ENCODE measurements around the gene RAB11FIP5. TPM values are rescaled to one million over a fixed set of nuclear protein-coding genes. Genes with fewer than 3 reads are reported as not detected.
"Not testable (repeated sequence)": the region's sequence is repeated elsewhere in the genome, so short reads cannot be mapped to it uniquely, and the experiment has no call there.

Gene RAB11FIP5
- 10 to 100 TPM; 22.6 to 24.0 TPM for total RNA-seq

DNA sequence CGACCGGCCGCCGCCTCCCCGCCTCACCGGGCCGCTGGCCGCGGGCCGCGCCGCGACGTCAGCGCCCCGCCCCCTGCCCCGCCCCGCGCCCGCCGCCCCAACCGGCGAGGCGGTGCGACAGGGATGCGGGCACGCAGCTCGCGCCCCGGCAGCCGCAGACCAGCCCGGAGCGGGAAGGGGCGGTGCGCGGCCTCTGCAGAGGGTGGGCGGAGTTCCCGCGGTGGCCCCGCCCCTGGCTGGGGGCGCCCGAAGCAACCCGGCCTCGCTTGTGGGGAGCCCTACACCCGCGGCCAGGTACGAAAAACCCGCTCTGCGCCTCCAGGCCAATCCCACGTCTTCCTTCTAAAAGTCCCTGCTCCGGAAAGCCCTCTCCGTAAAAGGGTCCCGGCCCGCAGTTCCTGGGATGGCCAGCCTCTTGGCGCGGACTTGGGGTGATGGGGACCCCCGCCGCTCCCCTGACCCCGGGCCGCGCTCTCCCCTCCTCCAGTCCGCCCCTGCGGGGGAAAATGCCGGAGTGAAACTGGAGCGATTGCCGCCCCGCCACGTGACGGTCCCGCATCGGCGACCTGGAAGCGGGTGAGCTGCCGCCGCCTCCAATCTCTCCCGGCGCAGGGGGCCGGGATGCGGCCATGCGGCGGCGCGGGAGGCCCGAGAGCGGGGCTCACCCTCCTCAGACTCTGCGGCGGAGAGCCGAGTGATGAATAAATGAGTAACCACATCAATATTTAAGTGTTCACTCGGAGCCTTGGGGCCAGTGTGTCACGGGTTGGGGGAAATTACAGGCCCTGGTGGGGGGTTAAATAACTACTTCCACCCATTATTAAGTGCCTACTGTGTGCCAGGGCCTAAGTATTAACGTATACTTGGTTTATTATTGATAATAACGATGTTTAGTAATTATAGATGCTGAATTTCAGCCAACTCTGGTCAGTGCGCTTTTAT is at the start of gene RAB11FIP5:
RAB11FIP5 (minus strand) TSS at position 36 of the 942 bp plus-strand sequence. CDS start 171 bp downstream, outside the sequence.
- Mint-ChIP-seq H3K9me3 (no peaks in the 10 kb centered on the region), H3K4me3 (peak within 1 kb of the TSS; percentile 87), H3K36me3 (ENCODE audit: low read depth) (peaks cover 2% of the 10 kb centered on the region), H3K27ac (peak within 1 kb of the TSS; percentile 72), H3K4me1 (peaks cover 38% of the 10 kb centered on the region), H3K27me3 (peaks cover 3% of the 10 kb centered on the region)
- CTCF ChIA-PET, result interaction anchor here (0.5 to 2.9 kb wide), 5 partner anchors 27 to 98 kb away, joined by 3 to 15 read pairs (median 3); no protein-coding TSS in a partner anchor
- POLR2A ChIA-PET, result interaction anchor here (1.0 to 1.8 kb wide), 5 partner anchors 14 to 159 kb away, joined by 3 to 7 read pairs (median 4); partner anchors contain the start of gene SFXN5
- peak; percentile 82 for DNase-seq

GRCh38 chr2:73156539-73157124 is 43.9 kb upstream of the RAB11FIP5 start:
- peak; percentile 52 for DNase-seq
- ChIA-PET CTCF (interaction anchor here (1.0 to 2.1 kb wide), 11 partner anchors 20 to 164 kb away, joined by 3 to 16 read pairs (median 3); partner anchors contain the start of genes RAB11FIP5 and SFXN5), POLR2A (interaction anchor here (1.1 kb wide), 1 partner anchor 71 kb away, joined by 3 read pairs; no protein-coding TSS in a partner anchor)
- Mint-ChIP-seq H3K27me3 (peaks cover 31% of the 10 kb centered on the region), H3K36me3 (ENCODE audit: low read depth) (no peaks in the 10 kb centered on the region), H3K4me3 (no peak overlapping the region), H3K4me1 (no peaks in the 10 kb centered on the region), H3K27ac (no peak overlapping the region), H3K9me3 (no peaks in the 10 kb centered on the region)

DNA sequence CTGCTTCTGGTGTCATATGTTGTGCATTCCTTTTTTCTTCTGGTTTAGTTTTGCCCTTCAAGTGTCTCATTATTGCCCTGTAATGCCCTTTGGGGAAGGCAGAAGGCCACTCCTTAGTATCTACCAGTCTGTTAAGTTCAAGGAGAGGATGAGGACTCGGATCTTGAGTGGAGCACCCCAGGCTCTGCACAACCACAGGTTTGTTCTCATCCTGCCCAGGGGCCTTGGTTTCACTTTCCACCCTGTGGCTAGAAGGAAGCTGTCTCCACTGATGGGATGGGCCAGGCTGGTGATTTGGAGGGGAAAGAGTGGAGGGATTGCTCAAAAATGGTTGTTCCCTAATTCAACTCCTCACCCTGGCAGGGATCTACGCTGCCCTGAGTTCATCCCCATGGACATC is 30.2 kb upstream of the RAB11FIP5 start:
- peak; percentile 20 for DNase-seq
- Mint-ChIP-seq H3K9me3 (no peaks in the 10 kb centered on the region), H3K4me3 (no peak overlapping the region), H3K27ac (no peak overlapping the region), H3K4me1 (peaks cover 4% of the 10 kb centered on the region), H3K36me3 (ENCODE audit: low read depth) (no peaks in the 10 kb centered on the region), H3K27me3 (peaks cover 23% of the 10 kb centered on the region)
- ChIA-PET CTCF (no interaction called here), POLR2A (no interaction called here)

GRCh38 chr2:73141896-73142295 is 29.1 kb upstream of the RAB11FIP5 start:
- H3K4me3 Mint-ChIP-seq, result no peak overlapping the region
- no peak overlapping the region for H3K27ac Mint-ChIP-seq
- CTCF ChIA-PET, result no interaction called here
- no peaks in the 10 kb centered on the region for H3K9me3 Mint-ChIP-seq
- DNase-seq, result no peak
- no peaks in the 10 kb centered on the region for H3K36me3 Mint-ChIP-seq (ENCODE audit: low read depth)
- POLR2A ChIA-PET, result no interaction called here
- peaks cover 20% of the 10 kb centered on the region for H3K27me3 Mint-ChIP-seq
- peaks cover 4% of the 10 kb centered on the region for H3K4me1 Mint-ChIP-seq

DNA sequence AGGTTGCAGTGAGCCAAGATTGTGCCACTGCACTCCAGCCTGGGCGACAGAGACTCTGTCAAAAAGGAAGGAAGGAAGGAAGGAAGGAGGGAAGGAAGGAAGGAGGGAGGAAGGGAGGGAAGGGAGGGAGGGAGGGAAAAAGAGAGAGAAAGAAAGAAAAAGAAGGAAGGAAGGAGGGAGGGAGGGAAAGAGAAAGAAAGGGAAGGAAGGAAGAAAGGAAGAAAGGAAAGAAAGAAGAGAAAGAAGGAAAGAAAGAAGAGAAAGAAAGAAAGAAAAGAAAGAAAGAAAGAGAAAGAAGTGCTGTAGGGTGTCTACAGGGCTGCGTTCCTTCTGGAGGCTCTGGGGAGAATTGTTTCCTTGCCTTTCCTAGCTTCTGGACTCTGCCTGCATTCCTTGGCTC is 22.5 kb upstream of the RAB11FIP5 start:
- DNase-seq, result no peak
- no peaks in the 10 kb centered on the region for H3K4me1 Mint-ChIP-seq
- H3K4me3 Mint-ChIP-seq, result no peak overlapping the region
- CTCF ChIA-PET, result no interaction called here
- H3K36me3 Mint-ChIP-seq (ENCODE audit: low read depth), result no peaks in the 10 kb centered on the region
- POLR2A ChIA-PET, result no interaction called here
- H3K27me3 Mint-ChIP-seq, result peaks cover 16% of the 10 kb centered on the region
- H3K9me3 Mint-ChIP-seq, result no peaks in the 10 kb centered on the region
- no peak overlapping the region for H3K27ac Mint-ChIP-seq

DNA sequence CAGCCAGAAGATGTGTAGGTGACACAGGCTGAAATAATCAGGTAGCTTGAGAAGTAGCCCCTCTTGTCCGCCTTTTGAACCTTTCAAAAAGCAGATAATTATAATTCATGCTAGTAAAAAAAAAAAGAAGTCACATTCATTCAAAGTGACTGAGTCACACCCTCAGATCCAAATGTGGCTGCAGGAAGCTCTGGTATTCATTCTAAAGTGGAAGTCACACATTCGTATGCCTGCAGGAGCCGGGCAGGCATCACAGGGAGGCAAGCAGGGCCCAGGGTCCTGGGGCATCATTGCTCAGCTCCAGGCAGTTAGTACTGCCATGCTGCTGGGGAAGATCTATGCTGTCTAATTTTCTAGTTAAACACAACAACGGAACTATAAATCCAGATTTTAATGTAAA is 21.7 kb upstream of the RAB11FIP5 start:
- no peaks in the 10 kb centered on the region for H3K9me3 Mint-ChIP-seq
- H3K27me3 Mint-ChIP-seq, result peaks cover 16% of the 10 kb centered on the region
- no peak overlapping the region for H3K27ac Mint-ChIP-seq
- ChIA-PET CTCF (interaction anchor here (0.9 kb wide), 1 partner anchor 30 kb away, joined by 3 read pairs; no protein-coding TSS in a partner anchor), POLR2A (no interaction called here)
- H3K36me3 Mint-ChIP-seq (ENCODE audit: low read depth), result no peaks in the 10 kb centered on the region
- no peaks in the 10 kb centered on the region for H3K4me1 Mint-ChIP-seq
- no peak for DNase-seq
- no peak overlapping the region for H3K4me3 Mint-ChIP-seq

GRCh38 chr2:73133566-73134197 is 20.9 kb upstream of the RAB11FIP5 start:
- ChIA-PET CTCF (no interaction called here), POLR2A (no interaction called here)
- H3K9me3 Mint-ChIP-seq, result no peaks in the 10 kb centered on the region
- H3K27ac Mint-ChIP-seq, result no peak overlapping the region
- no peak overlapping the region for H3K4me3 Mint-ChIP-seq
- DNase-seq, result no peak
- no peaks in the 10 kb centered on the region for H3K36me3 Mint-ChIP-seq (ENCODE audit: low read depth)
- H3K27me3 Mint-ChIP-seq, result peaks cover 13% of the 10 kb centered on the region
- no peaks in the 10 kb centered on the region for H3K4me1 Mint-ChIP-seq

DNA sequence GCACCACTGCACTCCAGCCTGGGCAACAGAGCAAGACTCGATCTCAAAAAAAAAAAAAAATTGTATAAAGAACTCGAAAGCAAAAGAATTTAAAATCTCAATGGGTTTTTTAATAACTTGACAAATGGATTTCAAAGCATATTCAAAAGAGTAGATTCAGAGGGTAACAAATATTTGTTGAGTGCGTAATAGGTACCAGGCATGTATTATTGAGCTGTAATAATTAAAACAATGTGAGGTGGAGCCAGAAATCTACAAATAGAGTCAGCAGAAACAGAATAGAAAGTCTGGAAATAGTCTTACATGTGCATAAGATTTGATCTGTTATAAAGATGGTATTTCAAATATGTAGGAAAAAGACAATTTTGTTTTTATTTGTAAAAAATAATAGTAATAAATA is 19.1 kb upstream of the RAB11FIP5 start:
- H3K9me3 Mint-ChIP-seq, result no peaks in the 10 kb centered on the region
- H3K27ac Mint-ChIP-seq, result no peak overlapping the region
- H3K4me1 Mint-ChIP-seq, result no peaks in the 10 kb centered on the region
- no peak for DNase-seq
- POLR2A ChIA-PET, result no interaction called here
- H3K4me3 Mint-ChIP-seq, result no peak overlapping the region
- H3K27me3 Mint-ChIP-seq, result peaks cover 13% of the 10 kb centered on the region
- CTCF ChIA-PET, result no interaction called here
- H3K36me3 Mint-ChIP-seq (ENCODE audit: low read depth), result no peaks in the 10 kb centered on the region

DNA sequence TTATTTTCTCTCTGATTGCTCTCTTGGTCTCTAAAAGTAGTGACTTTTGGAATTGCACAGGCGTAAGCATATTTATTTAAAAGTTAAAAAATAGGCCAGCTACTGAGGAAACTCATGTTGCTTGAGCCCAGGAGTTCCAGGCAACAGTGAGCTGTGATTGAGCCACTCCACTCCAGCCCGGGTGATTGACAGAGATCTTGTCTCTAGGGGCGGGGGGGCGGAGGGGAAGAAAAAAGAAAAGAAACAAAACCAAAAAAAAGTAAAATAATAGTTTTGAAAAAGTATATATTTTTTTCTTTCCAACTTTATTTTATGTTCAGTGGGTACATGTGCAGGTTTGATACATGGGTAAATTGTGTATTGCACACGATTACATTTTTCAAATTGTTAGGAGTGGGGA is 18.0 kb upstream of the RAB11FIP5 start:
- no peak for DNase-seq
- H3K27me3 Mint-ChIP-seq, result peaks cover 17% of the 10 kb centered on the region
- H3K4me1 Mint-ChIP-seq, result no peaks in the 10 kb centered on the region
- H3K4me3 Mint-ChIP-seq, result no peak overlapping the region
- H3K27ac Mint-ChIP-seq, result no peak overlapping the region
- no peaks in the 10 kb centered on the region for H3K36me3 Mint-ChIP-seq (ENCODE audit: low read depth)
- ChIA-PET POLR2A (no interaction called here), CTCF (no interaction called here)
- no peaks in the 10 kb centered on the region for H3K9me3 Mint-ChIP-seq

- no peak for DNase-seq
- Mint-ChIP-seq H3K27ac (no peak overlapping the region), H3K4me3 (no peak overlapping the region), H3K27me3 (peaks cover 22% of the 10 kb centered on the region), H3K36me3 (ENCODE audit: low read depth) (no peaks in the 10 kb centered on the region), H3K4me1 (no peaks in the 10 kb centered on the region), H3K9me3 (no peaks in the 10 kb centered on the region)
- ChIA-PET CTCF (interaction anchor here (0.6 to 1.1 kb wide), 2 partner anchors 48 to 492 kb away, joined by 3 read pairs; no protein-coding TSS in a partner anchor), POLR2A (no interaction called here)
Observed at GRCh38 chr2:73128841-73129535, 16.2 kb upstream of the RAB11FIP5 start.

DNA sequence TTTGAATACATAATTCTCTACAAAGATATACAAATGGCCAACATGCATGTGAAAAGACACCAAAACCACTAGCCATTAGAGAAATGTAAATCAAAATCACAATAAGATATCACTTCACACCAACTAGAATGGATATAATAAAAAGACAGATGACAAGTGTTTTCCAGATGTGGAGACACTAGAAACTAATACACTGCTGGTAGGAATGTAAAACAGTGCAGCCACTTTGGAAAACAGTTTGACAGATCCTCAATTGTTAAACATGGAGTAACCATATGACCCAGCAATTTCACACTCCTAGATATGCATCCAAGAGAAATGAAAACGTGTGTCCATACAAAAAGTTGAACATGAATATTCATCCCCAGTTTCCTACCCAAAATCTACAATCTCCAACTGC is 9.8 kb upstream of the RAB11FIP5 start:
- Mint-ChIP-seq H3K4me1 (no peaks in the 10 kb centered on the region), H3K27ac (no peak overlapping the region), H3K27me3 (peaks cover 29% of the 10 kb centered on the region), H3K4me3 (no peak overlapping the region), H3K36me3 (ENCODE audit: low read depth) (no peaks in the 10 kb centered on the region), H3K9me3 (no peaks in the 10 kb centered on the region)
- DNase-seq, result no peak
- CTCF ChIA-PET, result no interaction called here
- POLR2A ChIA-PET, result no interaction called here

- H3K4me1 Mint-ChIP-seq; H3K9me3 Mint-ChIP-seq; H3K4me3 Mint-ChIP-seq; DNase-seq; CTCF ChIA-PET; H3K27ac Mint-ChIP-seq; H3K36me3 Mint-ChIP-seq (ENCODE audit: low read depth); POLR2A ChIA-PET: not testable (repeated sequence)
- H3K27me3 Mint-ChIP-seq, result peaks cover 20% of the 10 kb centered on the region
Observed at GRCh38 chr2:73119611-73120239, 7.0 kb upstream of the RAB11FIP5 start.

All from activated CD4-positive, alpha-beta memory T cell treated with anti-CD3 and anti-CD28 coated beads, Interleukin-2, amount 10 ng/mL, durations not matched to agents 7 days and 5 days (primary cell).